Measurements from ENCODE around the gene MUCL3. TPM values are rescaled to one million over a fixed set of nuclear protein-coding genes. Genes with fewer than 3 reads are reported as not detected.
"Not testable (repeated sequence)": the region's sequence is repeated elsewhere in the genome, so short reads cannot be mapped to it uniquely, and the experiment has no call there.

The MUCL3 gene
- total RNA-seq, 2 donors from 2014 or later: 13.8 TPM; not detected in 1

GRCh38 chr6:30966154-30966553, 25.4 kb downstream of the MUCL3 start:
- no peaks in the 10 kb centered on the region for H3K4me1 ChIP-seq (ENCODE audit: control insufficient read depth in 1 of 2, low read depth in 2 of 2)

GRCh38 chr6:30969171-30969570, 28.4 kb downstream of the MUCL3 start:
- not testable (repeated sequence) for ATAC-seq (ENCODE audit: insufficient number of reproducible peaks, low FRiP score, low read depth); H3K9me3 ChIP-seq; H3K27ac ChIP-seq; H3K36me3 ChIP-seq; DNase-seq (ENCODE audit: low spot score); H3K4me1 ChIP-seq (ENCODE audit: control insufficient read depth in 1 of 2, low read depth in 2 of 2); H3K27me3 ChIP-seq (replicated peaks; ENCODE audit: insufficient read depth); H3K4me3 ChIP-seq

More at GRCh38 chr6:30966154-30966553, 25.4 kb downstream of the MUCL3 start:
- ATAC-seq (ENCODE audit: insufficient number of reproducible peaks, low FRiP score, low read depth) (no peak), DNase-seq (ENCODE audit: low spot score) (no peak)
- no peak overlapping the region for H3K4me3 ChIP-seq
- H3K36me3 ChIP-seq: no peaks in the 10 kb centered on the region
- H3K9me3 ChIP-seq: no peaks in the 10 kb centered on the region
- TF ChIP-seq, protein P1, sequence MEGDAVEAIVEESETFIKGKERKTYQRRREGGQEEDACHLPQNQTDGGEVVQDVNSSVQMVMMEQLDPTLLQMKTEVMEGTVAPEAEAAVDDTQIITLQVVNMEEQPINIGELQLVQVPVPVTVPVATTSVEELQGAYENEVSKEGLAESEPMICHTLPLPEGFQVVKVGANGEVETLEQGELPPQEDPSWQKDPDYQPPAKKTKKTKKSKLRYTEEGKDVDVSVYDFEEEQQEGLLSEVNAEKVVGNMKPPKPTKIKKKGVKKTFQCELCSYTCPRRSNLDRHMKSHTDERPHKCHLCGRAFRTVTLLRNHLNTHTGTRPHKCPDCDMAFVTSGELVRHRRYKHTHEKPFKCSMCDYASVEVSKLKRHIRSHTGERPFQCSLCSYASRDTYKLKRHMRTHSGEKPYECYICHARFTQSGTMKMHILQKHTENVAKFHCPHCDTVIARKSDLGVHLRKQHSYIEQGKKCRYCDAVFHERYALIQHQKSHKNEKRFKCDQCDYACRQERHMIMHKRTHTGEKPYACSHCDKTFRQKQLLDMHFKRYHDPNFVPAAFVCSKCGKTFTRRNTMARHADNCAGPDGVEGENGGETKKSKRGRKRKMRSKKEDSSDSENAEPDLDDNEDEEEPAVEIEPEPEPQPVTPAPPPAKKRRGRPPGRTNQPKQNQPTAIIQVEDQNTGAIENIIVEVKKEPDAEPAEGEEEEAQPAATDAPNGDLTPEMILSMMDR (IDR thresholded peaks at IDR 0.05): no peak
- no peak overlapping the region for H3K27ac ChIP-seq
- no peaks in the 10 kb centered on the region for H3K27me3 ChIP-seq (replicated peaks; ENCODE audit: insufficient read depth)

DNA sequence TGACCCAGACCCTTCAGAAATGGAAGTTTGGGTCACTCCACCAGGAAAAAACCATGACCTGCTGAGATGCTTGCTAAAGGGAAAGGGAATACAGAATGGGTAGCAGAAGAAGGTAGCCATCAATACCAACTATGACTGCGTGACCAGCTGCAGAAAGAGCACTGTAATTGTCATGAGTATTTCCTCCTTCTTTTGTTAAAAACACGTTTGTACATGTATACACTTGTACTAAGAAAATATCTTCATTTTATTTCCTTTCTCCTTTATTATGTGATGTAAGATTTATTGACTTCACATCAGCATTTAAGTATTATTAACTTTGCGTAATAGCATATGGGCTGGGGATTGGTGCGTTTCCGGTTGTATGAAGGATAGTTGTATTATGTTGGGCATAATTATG, 30.2 kb downstream of the MUCL3 start:
- Histone ChIP-seq H3K36me3 (no peaks in the 10 kb centered on the region), H3K4me3 (no peak overlapping the region), H3K4me1 (ENCODE audit: control insufficient read depth in 1 of 2, low read depth in 2 of 2) (no peaks in the 10 kb centered on the region), H3K9me3 (no peaks in the 10 kb centered on the region), H3K27me3 (replicated peaks; ENCODE audit: insufficient read depth) (no peaks in the 10 kb centered on the region), H3K27ac (no peak overlapping the region)
- ATAC-seq (ENCODE audit: insufficient number of reproducible peaks, low FRiP score, low read depth) (no peak), DNase-seq (ENCODE audit: low spot score) (no peak)
- TF ChIP-seq, protein P1 (IDR thresholded peaks at IDR 0.05): no peak

- TF ChIP-seq, protein P1 (IDR thresholded peaks at IDR 0.05): no peak
- no peak overlapping the region for H3K27ac ChIP-seq
- H3K4me3 ChIP-seq: no peak overlapping the region
- no peaks in the 10 kb centered on the region for H3K4me1 ChIP-seq (ENCODE audit: control insufficient read depth in 1 of 2, low read depth in 2 of 2)
- no peaks in the 10 kb centered on the region for H3K27me3 ChIP-seq (replicated peaks; ENCODE audit: insufficient read depth)
- no peak for ATAC-seq (ENCODE audit: insufficient number of reproducible peaks, low FRiP score, low read depth)
- no peak for DNase-seq (ENCODE audit: low spot score)
- H3K36me3 ChIP-seq: no peaks in the 10 kb centered on the region
- no peaks in the 10 kb centered on the region for H3K9me3 ChIP-seq
These were observed 32.0 kb downstream of the MUCL3 start for GRCh38 chr6:30972816-30973215.

DNA sequence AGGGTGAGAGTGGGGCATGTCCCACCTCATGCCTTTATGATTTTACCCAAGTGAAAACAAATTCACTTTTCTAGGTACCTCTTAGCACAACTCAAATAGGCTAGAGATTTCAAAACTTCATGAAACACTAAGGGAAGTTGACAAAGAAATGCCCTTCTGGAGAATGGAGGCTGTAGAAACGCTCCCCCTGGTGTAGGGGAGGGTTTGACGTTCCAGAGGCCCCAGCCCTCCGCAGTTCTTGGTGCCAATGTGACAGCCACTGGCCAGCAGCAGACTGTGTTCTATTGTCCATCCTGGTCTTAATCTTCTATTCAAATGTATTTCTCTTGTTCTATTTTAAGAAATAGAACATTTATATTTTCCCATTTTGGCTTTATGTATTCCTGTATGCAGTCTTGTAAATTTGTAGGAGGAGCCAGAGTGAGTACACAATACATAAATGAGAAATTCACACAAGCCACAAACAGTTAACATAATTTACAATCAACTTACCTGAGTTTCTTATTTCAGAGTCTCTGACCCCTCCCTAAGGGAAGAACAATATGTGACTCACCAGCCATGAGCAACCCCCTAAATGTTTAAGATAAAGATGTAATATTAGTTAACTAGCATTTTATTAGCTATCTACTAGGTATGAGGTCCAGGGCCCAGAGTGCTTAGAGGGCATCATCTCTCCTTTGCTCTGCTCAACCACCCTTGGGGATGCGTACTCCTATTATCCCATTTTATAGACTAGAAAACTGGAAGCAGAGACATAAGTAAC, 33.9 kb downstream of the MUCL3 start:
- Histone ChIP-seq H3K4me3 (no peak overlapping the region), H3K27me3 (replicated peaks; ENCODE audit: insufficient read depth) (no peaks in the 10 kb centered on the region), H3K27ac (no peak overlapping the region), H3K4me1 (ENCODE audit: control insufficient read depth in 1 of 2, low read depth in 2 of 2) (no peaks in the 10 kb centered on the region), H3K9me3 (no peaks in the 10 kb centered on the region), H3K36me3 (no peaks in the 10 kb centered on the region)
- DNase-seq (ENCODE audit: low spot score): no peak
- TF ChIP-seq, protein P1 (IDR thresholded peaks at IDR 0.05): no peak
- no peak for ATAC-seq (ENCODE audit: insufficient number of reproducible peaks, low FRiP score, low read depth)

DNA sequence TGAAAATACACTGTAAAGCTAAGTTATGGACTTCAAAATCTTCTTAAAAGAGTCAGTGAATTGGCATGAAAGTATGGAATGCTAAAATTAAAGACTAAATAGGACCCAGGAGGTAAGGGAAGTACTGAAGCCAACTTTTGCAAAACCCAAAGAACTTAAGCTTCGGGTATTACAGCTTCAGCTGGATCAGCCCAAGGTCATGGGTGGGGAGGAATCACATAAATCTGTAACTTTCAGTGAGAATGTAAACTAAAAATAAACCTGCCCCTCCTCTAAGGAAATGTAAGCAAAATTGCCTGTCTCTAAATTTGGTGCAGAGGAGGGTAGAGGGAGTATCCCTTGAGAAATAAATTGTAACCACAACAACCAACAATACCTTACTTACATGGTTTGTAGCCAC, 38.4 kb downstream of the MUCL3 start:
- Histone ChIP-seq H3K4me1 (ENCODE audit: control insufficient read depth in 1 of 2, low read depth in 2 of 2) (peaks cover 0 to 6% of the 10 kb centered on the region in 2 donors), H3K4me3 (no peak overlapping the region), H3K27ac (no peak overlapping the region), H3K36me3 (no peaks in the 10 kb centered on the region), H3K27me3 (replicated peaks; ENCODE audit: insufficient read depth) (no peaks in the 10 kb centered on the region), H3K9me3 (no peaks in the 10 kb centered on the region)
- DNase-seq (ENCODE audit: low spot score) (no peak), ATAC-seq (ENCODE audit: insufficient number of reproducible peaks, low FRiP score, low read depth) (no peak)
- TF ChIP-seq, protein P1 (IDR thresholded peaks at IDR 0.05): no peak
